IPS-15b (cell line): ENCODE data around the gene FCER2.

Experiments used
- H3K27me3 ChIP-seq: one replicate; pipeline ENCODE4 v1.6.1; 2013; ENCODE audit warnings: low read length; ENCODE audit not compliant: control insufficient read depth, insufficient read depth
- H3K36me3 ChIP-seq: one replicate; pipeline ENCODE4 v1.6.1; 2013; ENCODE audit warnings: low read length; ENCODE audit not compliant: control insufficient read depth, insufficient read depth
- H3K4me1 ChIP-seq: one replicate; pipeline ENCODE4 v1.6.1; 2013; ENCODE audit warnings: mild to moderate bottlenecking, low read length; ENCODE audit not compliant: control insufficient read depth, insufficient read depth
- H3K4me3 ChIP-seq: one replicate; pipeline ENCODE4 v1.5.1; 2013; ENCODE audit warnings: low read depth, low read length
- H3K9ac ChIP-seq: one replicate; pipeline ENCODE4 v1.6.1; 2013; ENCODE audit warnings: low read depth, mild to moderate bottlenecking, low read length
- H3K9me3 ChIP-seq: one replicate; pipeline ENCODE4 v1.6.1; 2013; ENCODE audit warnings: mild to moderate bottlenecking, low read length; ENCODE audit not compliant: control insufficient read depth, insufficient read depth

The FCER2 gene

GRCh38 chr19:7640803-7641202 is 61.1 kb downstream of the FCER2 start:
- no peak overlapping the region for H3K9ac ChIP-seq
- peaks cover 9% of the 10 kb centered on the region for H3K36me3 ChIP-seq
- H3K4me3 ChIP-seq, result no peak overlapping the region
- no peaks in the 10 kb centered on the region for H3K9me3 ChIP-seq
- peaks cover 9% of the 10 kb centered on the region for H3K27me3 ChIP-seq
- no peaks in the 10 kb centered on the region for H3K4me1 ChIP-seq

GRCh38 chr19:7639863-7640348 is 62.0 kb downstream of the FCER2 start:
- H3K9me3 ChIP-seq, result no peaks in the 10 kb centered on the region
- no peaks in the 10 kb centered on the region for H3K4me1 ChIP-seq
- peaks cover 18% of the 10 kb centered on the region for H3K27me3 ChIP-seq
- no peak overlapping the region for H3K9ac ChIP-seq
- H3K4me3 ChIP-seq, result no peak overlapping the region
- H3K36me3 ChIP-seq, result peaks cover 9% of the 10 kb centered on the region

GRCh38 chr19:7638802-7639465 is 63.0 kb downstream of the FCER2 start:
- H3K9ac ChIP-seq, result no peak overlapping the region
- H3K36me3 ChIP-seq, result peaks cover 6% of the 10 kb centered on the region
- H3K9me3 ChIP-seq, result no peaks in the 10 kb centered on the region
- peaks cover 21% of the 10 kb centered on the region for H3K27me3 ChIP-seq
- H3K4me1 ChIP-seq, result no peaks in the 10 kb centered on the region
- no peak overlapping the region for H3K4me3 ChIP-seq
